Middle frontal gyrus (tissue), 1 donor: ENCODE measurements around the gene IL18RAP.

Source experiments
- DNase-seq: peaks from one replicate; pipeline ENCODE4 v3.0.0-alpha.2; 2015; ENCODE audit warnings: low spot score; ENCODE audit errors: extremely low spot score

The IL18RAP gene

DNA sequence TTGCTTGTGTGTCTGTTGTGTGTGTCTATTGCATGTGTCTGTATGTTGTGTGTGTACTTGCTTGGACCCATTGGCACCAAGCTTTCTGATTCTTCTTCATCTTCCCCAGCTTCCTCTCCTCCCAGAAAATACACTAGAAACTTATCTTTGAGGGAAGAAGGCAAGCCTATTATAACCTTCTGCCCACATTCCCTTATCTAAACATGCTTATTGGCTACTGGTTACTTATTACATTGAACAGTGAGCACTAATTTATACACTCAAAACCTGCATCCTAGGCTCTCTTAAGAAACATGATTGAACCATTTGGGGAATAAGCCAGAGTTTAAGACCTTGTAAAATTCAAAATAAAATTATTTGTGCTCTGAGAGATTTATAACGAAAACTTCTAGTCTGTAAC is 76.6 kb downstream of the IL18RAP start:
- no peak for DNase-seq
